ENCODE measurements around the gene SIGLEC10. TPM values are rescaled to one million over a fixed set of nuclear protein-coding genes. Genes with fewer than 3 reads are reported as not detected.

SIGLEC10 gene
- total RNA-seq, 2 experiments from 2014 or later: 0.48 to 0.65 TPM

GRCh38 chr19:51392701-51393100 is 24.7 kb downstream of the SIGLEC10 start:
- intact Hi-C loops (cut with DNase I, micrococcal nuclease): loop anchor here in 1 of 2 experiments (10.0 kb wide), 1 partner anchor 578 kb away; no protein-coding TSS in a partner anchor
- peak overlapping the region; percentile 14 for H3K4me3 Mint-ChIP-seq
- no peaks in the 10 kb centered on the region for H3K27me3 Mint-ChIP-seq
- peak overlapping the region; percentile 92 for H3K27ac Mint-ChIP-seq
- no peak for ATAC-seq
- no peak for DNase-seq
- no peaks in the 10 kb centered on the region for H3K9me3 Mint-ChIP-seq (ENCODE audit: low read depth)
- ChIA-PET POLR2A (no interaction called here), CTCF (no interaction called here)
- peaks cover 20% of the 10 kb centered on the region for H3K36me3 Mint-ChIP-seq (ENCODE audit: low read depth)
- H3K4me1 Mint-ChIP-seq: peaks cover 38% of the 10 kb centered on the region

GRCh38 chr19:51391073-51391611 is 26.3 kb downstream of the SIGLEC10 start:
- H3K4me3 Mint-ChIP-seq: no peak overlapping the region
- ChIA-PET POLR2A (no interaction called here), CTCF (interaction anchor here (0.6 kb wide), 1 partner anchor 45 kb away, joined by 3 read pairs; no protein-coding TSS in a partner anchor)
- intact Hi-C loops (cut with DNase I, micrococcal nuclease): loop anchor here in 1 of 2 experiments (10.0 kb wide), 1 partner anchor 576 kb away; no protein-coding TSS in a partner anchor
- ATAC-seq (no peak), DNase-seq (no peak)
- no peaks in the 10 kb centered on the region for H3K9me3 Mint-ChIP-seq (ENCODE audit: low read depth)
- peak overlapping the region; percentile 23 for H3K27ac Mint-ChIP-seq
- no peaks in the 10 kb centered on the region for H3K27me3 Mint-ChIP-seq
- peaks cover 11% of the 10 kb centered on the region for H3K36me3 Mint-ChIP-seq (ENCODE audit: low read depth)
- peaks cover 32% of the 10 kb centered on the region for H3K4me1 Mint-ChIP-seq

- H3K27me3 Mint-ChIP-seq: no peaks in the 10 kb centered on the region
- peaks cover 19% of the 10 kb centered on the region for H3K4me1 Mint-ChIP-seq
- DNase-seq: no peak
- H3K4me3 Mint-ChIP-seq: no peak overlapping the region
- H3K9me3 Mint-ChIP-seq (ENCODE audit: low read depth): no peaks in the 10 kb centered on the region
- no peak overlapping the region for H3K27ac Mint-ChIP-seq
- ChIA-PET CTCF (interaction anchor here (0.9 to 1.7 kb wide), 3 partner anchors 18 to 51 kb away, joined by 3 read pairs; no protein-coding TSS in a partner anchor), POLR2A (no interaction called here)
- ATAC-seq: no peak
- intact Hi-C loops (cut with DNase I, micrococcal nuclease): no loop called here
- no peaks in the 10 kb centered on the region for H3K36me3 Mint-ChIP-seq (ENCODE audit: low read depth)
Observed at GRCh38 chr19:51389143-51389542, 28.3 kb downstream of the SIGLEC10 start.

GRCh38 chr19:51387924-51388389 is 29.5 kb downstream of the SIGLEC10 start, which contains the start of gene LIM2:
Gene LIM2 (minus strand): TSS chr19:51387974. CDS start chr19:51387443, 531 bp downstream.
- H3K27ac Mint-ChIP-seq: peak within 1 kb of the TSS; percentile 12
- H3K36me3 Mint-ChIP-seq (ENCODE audit: low read depth): no peaks in the 10 kb centered on the region
- peak within 1 kb of the TSS; percentile 13 for H3K4me3 Mint-ChIP-seq
- POLR2A ChIA-PET: no interaction called here
- H3K27me3 Mint-ChIP-seq: no peaks in the 10 kb centered on the region
- ATAC-seq (no peak), DNase-seq (peak; percentile 31)
- H3K4me1 Mint-ChIP-seq: peaks cover 11% of the 10 kb centered on the region
- H3K9me3 Mint-ChIP-seq (ENCODE audit: low read depth): no peaks in the 10 kb centered on the region
- CTCF ChIA-PET: interaction anchor here (0.8 to 1.7 kb wide), 2 partner anchors 10 to 17 kb away, joined by 3 read pairs; no protein-coding TSS in a partner anchor
- intact Hi-C loops (cut with DNase I, micrococcal nuclease): no loop called here

- Mint-ChIP-seq H3K4me1 (peaks cover 6% of the 10 kb centered on the region), H3K27ac (peak overlapping the region; percentile 12), H3K9me3 (ENCODE audit: low read depth) (peaks cover under 1% of the 10 kb centered on the region), H3K36me3 (ENCODE audit: low read depth) (no peaks in the 10 kb centered on the region), H3K4me3 (peak overlapping the region; percentile 13), H3K27me3 (no peaks in the 10 kb centered on the region)
- ChIA-PET CTCF (no interaction called here), POLR2A (no interaction called here)
- intact Hi-C loops (cut with DNase I, micrococcal nuclease): no loop called here
- DNase-seq (no peak), ATAC-seq (no peak)
Observed at GRCh38 chr19:51386882-51387520, 30.4 kb downstream of the SIGLEC10 start.

- ChIA-PET POLR2A (no interaction called here), CTCF (interaction anchor here (0.9 kb wide), 1 partner anchor 42 kb away, joined by 3 read pairs; no protein-coding TSS in a partner anchor)
- peak; percentile 38 for ATAC-seq
- no peaks in the 10 kb centered on the region for H3K27me3 Mint-ChIP-seq
- peaks cover 2% of the 10 kb centered on the region for H3K9me3 Mint-ChIP-seq (ENCODE audit: low read depth)
- H3K4me1 Mint-ChIP-seq: peaks cover 16% of the 10 kb centered on the region
- intact Hi-C loops (cut with DNase I, micrococcal nuclease): no loop called here
- no peak overlapping the region for H3K27ac Mint-ChIP-seq
- no peaks in the 10 kb centered on the region for H3K36me3 Mint-ChIP-seq (ENCODE audit: low read depth)
- H3K4me3 Mint-ChIP-seq: no peak overlapping the region
- DNase-seq: no peak
Observed at GRCh38 chr19:51382004-51382403, 35.4 kb downstream of the SIGLEC10 start.

GRCh38 chr19:51380379-51380778 is 37.1 kb downstream of the SIGLEC10 start:
- Mint-ChIP-seq H3K4me3 (no peak overlapping the region), H3K9me3 (ENCODE audit: low read depth) (peaks cover 2% of the 10 kb centered on the region), H3K27ac (no peak overlapping the region), H3K4me1 (peaks cover 31% of the 10 kb centered on the region), H3K27me3 (no peaks in the 10 kb centered on the region), H3K36me3 (ENCODE audit: low read depth) (peaks cover under 1% of the 10 kb centered on the region)
- no peak for ATAC-seq
- POLR2A ChIA-PET: no interaction called here
- CTCF ChIA-PET: interaction anchor here (1.0 kb wide), 1 partner anchor 12 kb away, joined by 5 read pairs; no protein-coding TSS in a partner anchor
- no peak for DNase-seq
- intact Hi-C loops (cut with DNase I, micrococcal nuclease): no loop called here

- CTCF ChIA-PET: interaction anchor here (0.7 to 2.2 kb wide), 2 partner anchors 11 to 18 kb away, joined by 3 to 4 read pairs; no protein-coding TSS in a partner anchor
- Mint-ChIP-seq H3K27me3 (no peaks in the 10 kb centered on the region), H3K4me3 (no peak overlapping the region), H3K27ac (no peak overlapping the region), H3K9me3 (ENCODE audit: low read depth) (peaks cover 2% of the 10 kb centered on the region), H3K4me1 (peaks cover 61% of the 10 kb centered on the region), H3K36me3 (ENCODE audit: low read depth) (peaks cover 4% of the 10 kb centered on the region)
- DNase-seq (no peak), ATAC-seq (no peak)
- POLR2A ChIA-PET: interaction anchor here (1.0 kb wide), 1 partner anchor 17 kb away, joined by 4 read pairs; no protein-coding TSS in a partner anchor
- intact Hi-C loops (cut with DNase I, micrococcal nuclease): no loop called here
Observed at GRCh38 chr19:51377422-51377821, 40.0 kb downstream of the SIGLEC10 start.

- intact Hi-C loops (cut with DNase I, micrococcal nuclease): no loop called here
- ChIA-PET POLR2A (interaction anchor here (1.0 kb wide), 2 partner anchors 18 to 20 kb away, joined by 3 to 4 read pairs; no protein-coding TSS in a partner anchor), CTCF (interaction anchor here (0.8 to 2.2 kb wide), 2 partner anchors 20 to 262 kb away, joined by 3 to 4 read pairs; no protein-coding TSS in a partner anchor)
- Mint-ChIP-seq H3K4me1 (peaks cover 69% of the 10 kb centered on the region), H3K36me3 (ENCODE audit: low read depth) (peaks cover 12% of the 10 kb centered on the region), H3K4me3 (peak overlapping the region; percentile 60), H3K27ac (peak overlapping the region; percentile 87), H3K9me3 (ENCODE audit: low read depth) (no peaks in the 10 kb centered on the region), H3K27me3 (no peaks in the 10 kb centered on the region)
- ATAC-seq (peak; percentile 16), DNase-seq (peak; percentile 80)
Observed at GRCh38 chr19:51375504-51376221, 41.8 kb downstream of the SIGLEC10 start.

GRCh38 chr19:51372649-51373504 is 44.6 kb downstream of the SIGLEC10 start, which contains the start of gene NKG7:
Gene NKG7 (minus strand): TSS chr19:51372654. CDS start chr19:51372535, 119 bp downstream.
- H3K36me3 Mint-ChIP-seq (ENCODE audit: low read depth): peaks cover 22% of the 10 kb centered on the region
- POLR2A ChIA-PET: interaction anchor here (0.6 to 1.9 kb wide), 3 partner anchors 18 to 22 kb away, joined by 3 to 7 read pairs (median 5); no protein-coding TSS in a partner anchor
- ATAC-seq: peak; percentile 83
- H3K9me3 Mint-ChIP-seq (ENCODE audit: low read depth): no peaks in the 10 kb centered on the region
- peaks cover 73% of the 10 kb centered on the region for H3K4me1 Mint-ChIP-seq
- intact Hi-C loops (cut with DNase I, micrococcal nuclease): loop anchor here (1.0 kb wide), 2 partner anchors 21 to 68 kb away; no protein-coding TSS in a partner anchor
- DNase-seq: peak; percentile 89
- CTCF ChIA-PET: interaction anchor here (1.3 to 1.6 kb wide), 2 partner anchors 24 to 33 kb away, joined by 5 read pairs; no protein-coding TSS in a partner anchor
- peak within 1 kb of the TSS; percentile 70 for H3K4me3 Mint-ChIP-seq
- H3K27me3 Mint-ChIP-seq: no peaks in the 10 kb centered on the region
- H3K27ac Mint-ChIP-seq: peak within 1 kb of the TSS; percentile 94
